GM18526 (cell line): ENCODE results near the gene SLC11A2.

ENCODE experiments used
- POLR2A ChIP-seq: IDR thresholded peaks from 3 replicates; pipeline ENCODE4 v1.6.1; 2011; ENCODE audit not compliant: insufficient read length; ENCODE audit errors: extremely low read depth

SLC11A2 gene

DNA sequence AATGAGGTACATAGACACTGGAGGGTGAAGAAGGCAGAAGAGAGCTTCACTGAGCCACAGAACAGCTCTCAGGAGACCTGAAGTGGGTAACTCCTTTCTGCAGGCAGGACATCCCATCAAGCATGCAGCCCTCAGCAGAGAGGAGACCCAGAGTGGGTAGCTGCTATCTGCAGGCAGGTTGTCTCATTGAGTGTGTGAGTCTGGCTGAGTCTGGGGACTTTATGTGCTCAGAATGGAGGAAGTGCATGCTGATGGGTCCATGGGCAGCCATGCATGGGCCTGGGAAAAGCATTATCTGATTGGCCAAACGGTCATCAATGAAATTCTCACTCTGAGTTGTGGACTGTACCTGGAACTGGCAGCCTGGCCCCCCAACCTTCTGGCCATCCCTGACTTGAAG, 88.5 kb downstream of the SLC11A2 start:
- no peak for TF ChIP-seq POLR2A

DNA sequence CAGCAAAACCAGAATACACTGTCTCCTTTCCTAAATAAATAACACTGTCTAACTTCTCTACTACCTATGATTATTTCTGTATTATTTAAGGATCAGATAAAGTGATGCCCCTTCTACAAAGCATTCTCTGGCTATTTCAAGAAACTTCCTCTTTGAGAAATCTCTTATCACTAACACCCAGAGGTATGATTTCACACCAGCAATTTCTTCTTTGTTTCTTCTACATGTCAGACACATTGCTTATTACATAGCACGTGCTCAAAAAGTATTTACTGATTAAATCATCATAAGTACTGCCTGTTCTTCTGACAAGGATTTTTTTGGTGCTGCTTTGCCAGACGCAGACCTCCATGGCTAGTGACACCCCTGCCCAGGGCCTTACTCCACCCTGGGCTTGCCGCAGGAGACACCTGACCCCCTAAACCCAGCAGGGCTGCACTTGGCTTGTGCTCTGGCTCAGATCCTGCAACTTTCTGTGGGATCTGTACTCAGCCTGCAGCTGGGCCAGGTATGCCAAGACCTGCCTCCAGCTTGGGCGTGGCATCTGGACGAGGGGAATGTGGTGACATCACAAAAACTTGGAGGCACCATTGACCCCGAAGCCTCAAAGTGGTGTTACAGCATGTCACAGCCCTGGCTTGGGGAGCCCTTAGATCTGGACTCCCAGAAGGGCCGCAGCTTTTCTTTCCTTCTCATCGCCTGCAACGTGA, 89.2 kb downstream of the SLC11A2 start:
- no peak for TF ChIP-seq POLR2A

DNA sequence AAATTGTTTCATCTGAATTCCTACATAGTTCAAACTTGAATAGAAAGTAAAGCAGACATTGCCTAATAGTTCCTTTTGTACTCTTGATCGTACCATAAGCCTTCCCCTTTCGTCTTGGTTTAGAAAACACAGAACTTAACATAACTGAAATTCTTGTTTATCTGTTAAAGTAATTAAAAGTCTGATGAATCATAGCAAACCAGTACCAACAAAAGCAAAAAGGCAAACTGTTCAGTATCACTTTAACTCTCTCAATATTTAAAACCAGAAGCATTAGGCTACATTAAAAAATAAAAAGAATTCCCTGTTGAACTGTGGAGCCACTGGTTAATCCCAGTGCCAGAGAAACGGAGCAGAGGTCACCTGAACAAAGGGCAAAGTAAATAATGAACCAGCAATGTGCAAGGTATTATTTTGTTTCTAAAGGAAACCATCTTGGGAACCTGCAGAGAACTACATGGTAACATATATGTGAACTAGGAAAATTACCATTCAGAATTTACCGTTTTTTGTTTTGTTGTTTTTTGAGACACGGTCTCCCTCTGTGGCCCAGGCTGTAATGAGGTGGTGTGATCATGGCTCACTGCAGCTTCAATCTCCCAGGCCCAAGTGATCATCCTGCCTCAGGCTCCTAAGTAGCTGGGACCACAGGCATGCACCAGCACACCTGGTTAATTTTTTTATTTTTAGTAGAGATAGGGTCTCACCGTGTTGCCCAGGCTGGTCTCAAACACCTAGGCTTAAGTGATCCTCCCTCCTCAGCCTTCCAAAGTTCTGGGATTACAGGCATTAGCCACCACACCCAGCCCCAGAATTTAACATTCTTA, 91.0 kb downstream of the SLC11A2 start:
- no peak for TF ChIP-seq POLR2A

DNA sequence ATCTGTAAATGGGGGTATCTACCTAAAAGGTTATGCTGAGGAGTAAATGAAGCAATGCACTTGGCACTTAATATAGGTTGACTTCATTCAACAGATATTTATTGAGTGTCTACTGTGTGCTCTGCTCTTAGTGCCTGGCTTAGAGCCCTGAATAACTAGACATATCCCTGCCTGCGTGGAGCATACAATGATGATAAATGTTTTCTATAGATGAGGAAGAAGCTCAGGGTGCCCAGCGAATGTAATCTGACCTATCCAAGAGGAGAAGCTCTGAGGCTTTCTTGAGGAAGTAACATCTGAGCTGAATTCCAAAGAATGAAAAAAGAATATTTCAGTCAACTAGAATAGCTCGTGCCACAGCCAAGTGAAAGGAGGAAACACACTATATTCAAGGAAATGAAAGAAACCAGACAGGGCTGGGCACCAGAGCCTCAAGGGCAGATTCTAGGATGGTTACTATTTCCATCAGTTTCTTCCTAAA, 91.8 kb downstream of the SLC11A2 start:
- no peak for TF ChIP-seq POLR2A

GRCh38 chr12:50933459-50934124, 92.6 kb downstream of the SLC11A2 start:
- no peak for TF ChIP-seq POLR2A

DNA sequence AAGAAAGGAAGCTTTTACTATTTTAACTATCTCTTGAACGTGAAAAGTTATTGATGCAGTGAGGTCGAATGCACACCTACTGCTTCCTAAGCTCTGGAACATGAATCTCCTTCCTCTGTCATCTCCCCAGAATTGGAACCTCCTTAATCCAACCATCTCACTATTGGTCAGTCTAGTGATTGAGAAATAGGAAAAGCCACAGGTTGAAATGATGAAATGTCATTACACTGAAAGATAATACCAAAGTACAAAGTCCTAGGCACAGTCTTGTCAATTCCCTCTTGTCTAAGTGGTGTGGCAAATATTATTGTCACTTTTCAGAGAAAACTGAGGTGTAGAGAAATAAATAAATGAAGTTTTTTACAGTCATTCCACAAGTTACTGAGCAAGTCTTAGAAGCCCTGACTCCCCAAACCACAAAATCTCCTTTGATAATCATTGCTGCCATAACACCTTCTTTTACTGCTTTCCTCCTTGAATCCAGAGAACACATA, 93.3 kb downstream of the SLC11A2 start:
- TF ChIP-seq POLR2A: no peak

DNA sequence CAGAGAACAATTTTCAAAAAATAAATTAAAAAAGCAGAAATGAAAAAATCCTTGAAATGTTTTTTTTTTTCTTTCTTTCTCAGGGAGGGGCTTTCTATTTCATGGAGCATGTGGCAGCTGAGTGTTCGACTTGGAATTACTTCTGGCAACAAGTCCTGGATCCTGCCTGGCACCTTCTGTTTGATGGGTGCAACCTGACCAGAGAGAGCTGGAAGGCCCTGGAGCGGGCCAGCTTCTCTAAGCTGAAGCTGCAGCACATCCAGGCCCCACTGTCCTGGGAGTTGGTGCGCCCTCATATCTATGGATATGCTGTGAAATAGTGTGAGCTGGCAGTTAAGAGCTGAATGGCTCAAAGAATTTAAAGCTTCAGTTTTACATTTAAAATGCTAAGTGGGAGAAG, 96.4 kb downstream of the SLC11A2 start:
- TF ChIP-seq POLR2A: no peak
